Stimulated activated CD4-positive, alpha-beta T cell treated with anti-CD3 and anti-CD28 coated beads, Interleukin-1b, Interleukin-23, amount 100 ng/mL, for 24 hours (primary cell): ENCODE results near the gene NANS.
"Not testable (repeated sequence)": the region's sequence is repeated elsewhere in the genome, so short reads cannot be mapped to it uniquely, and the experiment has no call there.

Experiments
- DNase-seq, 4 experiments: peaks; one replicate each; pipeline ENCODE4 v3.0.0-alpha.2; 2020; ENCODE audit warnings: low read depth in 4 of 4, low spot score in 1 of 4

Gene NANS

GRCh38 chr9:98099898-98100297, 43.4 kb downstream of the NANS start:
- DNase-seq: no peak

GRCh38 chr9:98100456-98100855, 43.9 kb downstream of the NANS start:
- DNase-seq: no peak

DNA sequence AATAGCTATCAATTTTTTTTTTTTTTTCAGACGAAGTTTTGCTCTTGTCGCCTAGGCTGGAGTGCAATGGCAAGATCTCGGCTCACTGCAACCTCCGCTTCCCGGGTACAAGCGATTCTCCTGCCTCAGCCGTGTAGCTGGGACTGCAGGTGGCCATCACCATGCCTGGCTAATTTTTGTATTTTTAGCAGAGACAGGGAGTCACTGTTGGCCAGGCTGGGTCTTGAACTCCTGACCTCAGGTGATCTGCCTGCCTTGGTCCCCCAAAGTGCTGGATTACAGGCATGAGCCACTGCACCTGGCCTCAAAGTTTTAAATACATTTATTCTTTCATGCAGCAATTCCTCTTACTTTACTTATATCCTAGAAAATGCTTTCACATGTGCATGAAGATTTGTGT, 44.9 kb downstream of the NANS start:
- no peak for DNase-seq

- peak in 3 of 4 experiments; percentile 35 to 60 (median 51) for DNase-seq
Observed at GRCh38 chr9:98101868-98102273, 45.3 kb downstream of the NANS start.

DNA sequence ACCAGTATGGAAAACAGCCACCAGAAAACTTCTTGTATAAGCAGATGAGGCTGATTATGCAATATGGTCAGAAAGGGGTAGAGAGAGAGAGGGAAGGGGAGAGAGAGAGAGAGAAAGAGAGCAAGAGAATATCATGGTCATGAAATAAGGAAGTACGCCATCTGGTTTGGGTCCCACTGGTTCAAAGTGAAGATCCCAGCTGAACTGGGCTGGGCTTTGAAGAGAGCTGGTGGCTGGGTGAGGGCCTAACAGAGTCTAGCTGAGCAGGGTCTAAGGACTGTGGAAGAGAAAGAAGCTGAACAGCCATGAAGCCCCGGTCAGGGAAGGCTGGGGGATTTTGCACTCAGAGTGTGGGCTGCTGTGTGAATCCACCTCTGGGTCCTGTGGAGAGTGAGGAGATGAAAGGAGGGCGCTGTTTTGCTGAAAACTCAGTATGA, 47.9 kb downstream of the NANS start:
- DNase-seq: no peak

- no peak for DNase-seq
Observed at GRCh38 chr9:98105006-98105405, 48.5 kb downstream of the NANS start.

DNA sequence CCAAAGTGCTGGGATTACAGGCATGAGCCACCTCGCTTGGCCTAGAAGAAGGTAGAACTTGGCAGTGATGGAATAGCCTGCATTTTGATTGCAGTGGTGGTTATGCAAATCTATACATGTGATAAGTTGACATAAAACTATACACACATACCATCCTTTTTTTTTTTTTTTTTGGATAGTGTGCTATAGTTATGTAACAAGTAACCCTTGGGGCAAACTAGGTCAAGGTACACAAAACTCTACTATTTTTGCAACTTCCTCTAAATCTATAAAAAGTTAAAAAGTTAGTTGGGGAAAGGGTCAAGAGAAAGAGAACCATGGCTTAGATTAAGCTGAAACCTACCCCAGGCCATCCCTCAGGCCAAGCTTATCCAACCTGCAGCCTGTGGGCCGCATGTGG, 51.4 kb downstream of the NANS start:
- DNase-seq: no peak

DNA sequence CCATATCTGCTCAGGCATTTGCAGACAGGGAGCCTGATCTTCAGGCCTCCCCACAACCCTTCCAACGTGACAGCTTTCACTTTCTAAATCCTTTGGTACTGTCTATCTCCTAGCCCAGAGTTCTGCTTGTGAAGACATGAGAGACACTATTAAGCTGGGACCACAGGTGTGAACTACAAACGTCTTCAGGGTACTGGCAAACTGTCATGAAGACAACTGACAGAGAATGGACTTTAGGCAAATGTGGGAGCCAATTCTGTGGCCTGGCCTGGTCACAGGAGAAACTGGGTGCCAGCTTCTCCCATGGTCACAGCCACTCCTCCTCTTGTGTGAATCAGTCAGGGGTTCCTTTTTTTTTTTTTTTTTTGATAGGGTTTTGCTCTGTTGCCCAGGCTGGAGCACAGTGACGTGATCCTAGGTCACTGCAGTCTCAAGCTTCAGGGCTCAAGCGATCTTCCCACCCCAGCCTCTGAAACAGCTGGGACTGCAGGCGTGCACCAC, 52.0 kb downstream of the NANS start:
- DNase-seq: no peak

GRCh38 chr9:98109052-98109451, 52.5 kb downstream of the NANS start:
- DNase-seq: no peak

GRCh38 chr9:98117097-98117496, 60.6 kb downstream of the NANS start:
- not testable (repeated sequence) for DNase-seq

- peak in 2 of 4 experiments; percentile 19 to 21 for DNase-seq
Observed at GRCh38 chr9:98117984-98118639, 61.6 kb downstream of the NANS start.

DNA sequence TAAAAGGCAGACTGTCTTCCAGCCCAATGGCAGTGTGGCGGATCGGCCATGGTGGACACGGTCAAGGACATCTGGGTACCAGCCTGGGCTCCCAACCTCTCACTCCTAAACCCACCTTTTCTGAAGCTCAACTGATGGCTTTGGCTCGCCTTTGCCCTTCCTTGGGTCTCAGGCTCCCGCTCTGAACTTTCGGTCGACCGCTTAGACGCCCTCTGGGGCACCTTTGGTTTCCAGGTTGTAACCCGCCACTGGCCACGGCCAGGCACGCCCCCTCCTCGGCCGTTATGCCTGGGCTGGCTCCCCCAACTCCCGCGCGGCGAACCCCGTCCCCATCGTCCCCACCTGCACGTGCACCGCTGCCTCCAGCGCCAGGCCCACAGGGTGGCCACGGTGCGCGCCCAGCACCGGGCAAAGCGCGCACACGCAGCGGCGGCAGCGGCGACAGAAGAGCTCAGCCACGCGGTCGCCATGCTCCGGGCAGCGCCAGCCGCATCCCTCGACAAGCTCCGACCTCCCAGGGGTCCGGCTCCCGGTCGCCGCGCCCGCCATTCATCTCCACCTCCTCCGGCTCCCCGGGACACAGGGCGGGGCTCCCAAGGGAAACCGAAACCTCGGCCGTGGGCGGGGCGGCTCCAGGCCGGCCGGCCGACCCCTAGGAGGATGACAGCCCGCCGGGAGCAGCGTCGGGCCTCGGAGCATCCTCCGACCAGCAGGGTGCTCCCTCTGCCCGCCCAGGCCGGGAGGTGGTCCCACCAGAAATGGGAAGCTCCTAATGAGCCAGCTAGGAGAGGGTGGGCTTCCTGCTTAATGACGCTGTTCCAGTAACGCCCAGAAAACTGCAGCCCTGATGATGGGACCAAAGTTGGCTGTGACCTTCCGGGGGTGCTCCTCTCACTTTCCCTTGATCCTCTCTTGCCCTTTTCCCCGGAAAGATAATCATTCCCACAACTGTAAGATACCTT, 62.4 kb downstream of the NANS start, which contains the start of gene TRIM14:
TRIM14 (minus strand) TSS at position 583 of the 962 bp plus-strand sequence; CDS start at position 549, 34 bp downstream.
- peak in 3 of 4 experiments; percentile 33 to 62 (median 43) for DNase-seq

GRCh38 chr9:98120476-98120875, 63.9 kb downstream of the NANS start:
- no peak for DNase-seq

GRCh38 chr9:98121058-98121457, 64.5 kb downstream of the NANS start:
- DNase-seq: no peak

DNA sequence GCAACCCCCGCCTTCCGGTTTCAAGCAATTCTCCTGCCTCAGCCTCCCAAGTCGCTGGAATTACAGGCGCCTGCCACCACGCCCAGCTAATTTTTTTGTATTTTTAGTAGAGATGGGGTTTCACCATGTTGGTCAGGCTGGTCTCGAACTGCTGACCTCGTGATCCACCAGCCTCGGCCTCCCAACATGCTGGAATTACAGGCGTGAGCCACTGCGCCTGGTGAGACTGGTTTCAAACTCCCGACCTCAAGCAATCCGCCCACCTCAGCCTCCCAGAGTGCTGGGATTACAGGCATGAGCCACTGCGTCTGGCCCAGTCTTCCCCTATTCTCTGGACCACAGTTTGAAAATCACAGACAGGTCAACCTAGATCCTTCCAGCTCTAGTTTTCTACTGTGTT, 67.6 kb downstream of the NANS start:
- not testable (repeated sequence) for DNase-seq

DNA sequence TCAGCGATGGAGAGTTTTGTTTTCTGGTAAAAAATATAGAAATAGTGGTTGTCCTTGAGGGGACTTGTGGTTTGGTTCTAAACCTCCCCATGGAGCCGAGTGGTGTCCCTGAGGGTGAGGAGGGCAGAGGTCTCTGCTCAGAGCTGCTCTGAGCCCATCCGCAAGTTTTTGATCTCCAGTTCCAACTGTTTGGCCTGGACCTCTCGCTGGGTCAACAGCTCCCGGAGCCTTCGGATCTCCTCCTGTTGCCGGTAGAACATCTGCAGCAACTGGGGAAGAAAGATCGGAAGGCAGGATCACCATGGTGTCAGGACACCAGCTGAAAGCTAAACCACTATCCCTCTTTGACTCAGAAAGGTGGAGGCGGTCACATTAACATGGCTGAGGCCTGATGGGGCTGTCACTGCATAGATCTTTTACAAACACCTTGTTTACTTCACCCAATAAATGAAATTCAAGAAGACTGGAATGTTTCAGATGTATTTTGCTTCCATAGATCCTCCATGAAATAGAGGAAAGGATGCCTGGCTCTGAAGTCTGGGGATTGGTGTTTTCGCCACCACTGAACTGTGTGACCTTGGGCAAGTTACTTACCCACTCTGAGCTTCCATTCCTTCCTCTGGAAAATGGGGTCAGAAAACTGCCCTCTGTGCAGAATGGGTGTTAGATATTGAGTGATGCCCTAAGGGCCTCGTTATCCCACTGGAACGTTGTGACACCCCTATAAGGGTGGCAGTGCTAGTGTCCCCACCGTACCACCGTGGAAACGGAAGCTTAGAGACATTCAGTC, 68.3 kb downstream of the NANS start:
- no peak for DNase-seq

DNA sequence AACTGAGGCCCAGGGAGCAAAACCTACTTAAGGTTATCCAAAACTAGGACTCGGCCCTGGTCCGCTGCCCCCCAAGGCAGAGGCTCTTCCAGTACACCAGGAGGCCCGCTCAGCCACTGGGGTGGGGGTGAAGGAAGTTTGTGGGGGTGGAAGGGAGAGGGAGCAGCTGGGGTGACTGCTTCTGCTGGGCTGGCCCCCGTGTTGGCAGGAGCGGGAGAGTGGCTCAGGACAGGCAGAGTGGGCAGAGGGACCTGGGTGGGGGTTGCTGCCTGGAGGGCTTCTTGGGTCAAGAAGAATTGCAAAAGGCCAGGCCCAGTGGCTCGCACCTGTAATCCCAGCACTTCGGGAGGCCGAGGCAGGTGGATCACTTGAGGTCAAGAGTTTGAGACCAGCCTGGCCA, 70.7 kb downstream of the NANS start:
- DNase-seq: no peak

GRCh38 chr9:98128316-98128715, 71.8 kb downstream of the NANS start:
- no peak for DNase-seq

DNA sequence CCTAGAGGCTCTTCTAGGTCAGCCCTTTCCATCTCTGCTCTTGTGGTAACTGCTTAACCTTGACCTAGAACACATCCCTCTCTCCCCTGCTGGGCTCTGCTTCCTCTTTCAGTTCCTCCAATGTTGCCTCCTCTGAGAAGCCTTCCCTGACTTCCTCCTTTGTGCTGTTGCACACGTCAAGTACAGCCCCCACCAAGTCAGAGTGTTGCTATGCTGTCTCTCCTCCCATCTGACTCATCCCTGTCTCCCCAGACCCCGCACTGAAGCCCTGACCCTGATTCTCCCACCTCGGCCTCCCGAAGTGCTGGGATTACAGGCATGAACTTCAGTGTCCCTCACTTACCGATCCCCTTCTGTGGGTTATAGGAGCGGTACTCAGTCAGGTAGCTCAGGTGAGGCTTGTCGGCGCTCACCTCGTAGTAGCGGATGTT, 72.9 kb downstream of the NANS start:
- no peak for DNase-seq

GRCh38 chr9:98130060-98130459, 73.5 kb downstream of the NANS start:
- DNase-seq: not testable (repeated sequence)
